ENCODE measurements around the gene APOBEC2. TPM values are rescaled to one million over a fixed set of nuclear protein-coding genes. Genes with fewer than 3 reads are reported as not detected.

The APOBEC2 gene
- polyA plus RNA-seq, 1 donor from 2014 or later, result 0.33 TPM

GRCh38 chr6:41027799-41028560 lies 25.0 kb upstream of the APOBEC2 start:
- no peaks in the 10 kb centered on the region for H3K27me3 Mint-ChIP-seq
- peaks cover 15 to 19% (median 17%) of the 10 kb centered on the region in 3 donors for H3K4me1 Mint-ChIP-seq
- peaks cover 2% of the 10 kb centered on the region for H3K36me3 Mint-ChIP-seq
- H3K27ac Mint-ChIP-seq, result no peak overlapping the region
- peak overlapping the region; percentile 80 to 92 (median 86) for H3K4me3 Mint-ChIP-seq
- H3K9me3 Mint-ChIP-seq, result no peaks in the 10 kb centered on the region

- Mint-ChIP-seq H3K36me3 (peaks cover 2% of the 10 kb centered on the region), H3K27ac (peak overlapping the region in 1 of 3 donors; percentile 46), H3K4me1 (peaks cover 15 to 19% (median 19%) of the 10 kb centered on the region in 3 donors), H3K4me3 (peak overlapping the region; percentile 80 to 91 (median 84)), H3K27me3 (no peaks in the 10 kb centered on the region), H3K9me3 (no peaks in the 10 kb centered on the region)
These were observed 24.2 kb upstream of the APOBEC2 start for GRCh38 chr6:41028561-41029412.

GRCh38 chr6:41032830-41033229 lies 20.2 kb upstream of the APOBEC2 start:
- Mint-ChIP-seq H3K36me3 (peaks cover 2% of the 10 kb centered on the region), H3K4me3 (no peak overlapping the region), H3K9me3 (no peaks in the 10 kb centered on the region), H3K4me1 (peaks cover 6 to 13% (median 11%) of the 10 kb centered on the region in 3 donors), H3K27ac (peak overlapping the region in 1 of 3 donors; percentile 40), H3K27me3 (no peaks in the 10 kb centered on the region)

- no peak overlapping the region for H3K27ac Mint-ChIP-seq
- H3K9me3 Mint-ChIP-seq, result no peaks in the 10 kb centered on the region
- peaks cover 5 to 11% (median 5%) of the 10 kb centered on the region in 3 donors for H3K4me1 Mint-ChIP-seq
These were observed 19.2 kb upstream of the APOBEC2 start for GRCh38 chr6:41033776-41034175.

GRCh38 chr6:41036186-41036585 lies 16.8 kb upstream of the APOBEC2 start:
- H3K27me3 Mint-ChIP-seq, result no peaks in the 10 kb centered on the region
- H3K9me3 Mint-ChIP-seq, result no peaks in the 10 kb centered on the region
- H3K4me3 Mint-ChIP-seq, result no peak overlapping the region
- peak overlapping the region in 1 of 3 donors; percentile 15 for H3K27ac Mint-ChIP-seq
- H3K4me1 Mint-ChIP-seq, result peaks cover 0 to 2% (median 0%) of the 10 kb centered on the region in 3 donors
- peaks cover under 1% of the 10 kb centered on the region for H3K36me3 Mint-ChIP-seq

More at GRCh38 chr6:41033776-41034175, 19.2 kb upstream of the APOBEC2 start:
- Mint-ChIP-seq H3K4me3 (no peak overlapping the region), H3K27me3 (no peaks in the 10 kb centered on the region), H3K36me3 (peaks cover 2% of the 10 kb centered on the region)

GRCh38 chr6:41036601-41037000 lies 16.4 kb upstream of the APOBEC2 start:
- Mint-ChIP-seq H3K4me1 (peaks cover 0 to 2% (median 0%) of the 10 kb centered on the region in 3 donors), H3K27me3 (no peaks in the 10 kb centered on the region), H3K27ac (no peak overlapping the region), H3K4me3 (no peak overlapping the region), H3K36me3 (no peaks in the 10 kb centered on the region), H3K9me3 (no peaks in the 10 kb centered on the region)

GRCh38 chr6:41037107-41037900 lies 15.7 kb upstream of the APOBEC2 start:
- H3K27me3 Mint-ChIP-seq, result no peaks in the 10 kb centered on the region
- H3K36me3 Mint-ChIP-seq, result no peaks in the 10 kb centered on the region
- H3K4me3 Mint-ChIP-seq, result no peak overlapping the region
- no peak overlapping the region for H3K27ac Mint-ChIP-seq
- H3K4me1 Mint-ChIP-seq, result peaks cover 0 to 2% (median 0%) of the 10 kb centered on the region in 3 donors
- H3K9me3 Mint-ChIP-seq, result no peaks in the 10 kb centered on the region

- no peaks in the 10 kb centered on the region for H3K27me3 Mint-ChIP-seq
- no peak overlapping the region for H3K27ac Mint-ChIP-seq
- no peaks in the 10 kb centered on the region for H3K9me3 Mint-ChIP-seq
- H3K4me3 Mint-ChIP-seq, result no peak overlapping the region
- H3K4me1 Mint-ChIP-seq, result peaks cover 0 to under 1% (median 0%) of the 10 kb centered on the region in 3 donors
- H3K36me3 Mint-ChIP-seq, result peaks cover under 1% of the 10 kb centered on the region
These were observed 14.8 kb upstream of the APOBEC2 start for GRCh38 chr6:41038205-41038604.

GRCh38 chr6:41039060-41039998 lies 13.7 kb upstream of the APOBEC2 start, which contains the start of gene UNC5CL:
TSS of gene UNC5CL (minus strand) at chr6:41039221. CDS start at chr6:41035074, 4,147 bp downstream.
- Mint-ChIP-seq H3K4me3 (no peak within 1 kb of the TSS), H3K9me3 (no peaks in the 10 kb centered on the region), H3K27me3 (no peaks in the 10 kb centered on the region), H3K4me1 (no peaks in the 10 kb centered on the region), H3K36me3 (peaks cover 7% of the 10 kb centered on the region), H3K27ac (no peak within 1 kb of the TSS)

GRCh38 chr6:41040101-41040939 lies 12.7 kb upstream of the APOBEC2 start:
- Mint-ChIP-seq H3K27ac (no peak overlapping the region), H3K4me3 (no peak overlapping the region), H3K9me3 (no peaks in the 10 kb centered on the region), H3K4me1 (no peaks in the 10 kb centered on the region), H3K27me3 (no peaks in the 10 kb centered on the region), H3K36me3 (peaks cover 7% of the 10 kb centered on the region)

- H3K27ac Mint-ChIP-seq, result no peak overlapping the region
- no peaks in the 10 kb centered on the region for H3K9me3 Mint-ChIP-seq
- no peaks in the 10 kb centered on the region for H3K4me1 Mint-ChIP-seq
- H3K4me3 Mint-ChIP-seq, result no peak overlapping the region
- H3K27me3 Mint-ChIP-seq, result no peaks in the 10 kb centered on the region
- H3K36me3 Mint-ChIP-seq, result peaks cover 7% of the 10 kb centered on the region
These were observed 12.0 kb upstream of the APOBEC2 start for GRCh38 chr6:41040940-41041536.

- Mint-ChIP-seq H3K27ac (peak within 1 kb of the TSS in 1 of 3 donors; percentile 87), H3K27me3 (no peaks in the 10 kb centered on the region), H3K36me3 (peaks cover 7% of the 10 kb centered on the region), H3K4me1 (no peaks in the 10 kb centered on the region), H3K4me3 (peak within 1 kb of the TSS in 1 of 4 donors; percentile 58), H3K9me3 (no peaks in the 10 kb centered on the region)
These were observed 10.6 kb upstream of the APOBEC2 start, which contains the start of gene TSPO2 for GRCh38 chr6:41042226-41043055. TSS of gene TSPO2 (plus strand) at chr6:41042467. CDS start at chr6:41042986, 519 bp downstream.
